ENCODE data around the gene DPPA5.
"Not testable (repeated sequence)": the region's sequence is repeated elsewhere in the genome, so short reads cannot be mapped to it uniquely, and the experiment has no call there.

DPPA5 gene

GRCh38 chr6:73353636-73354593 is at the start of gene DPPA5:
Gene DPPA5, minus strand, starts transcription at chr6:73354276. Its CDS starts 51 bp downstream, at chr6:73354225.
- DNase-seq, result no peak

GRCh38 chr6:73400656-73401055 is 46.6 kb upstream of the DPPA5 start:
- no peak for DNase-seq

GRCh38 chr6:73395875-73396274 is 41.8 kb upstream of the DPPA5 start:
- no peak for DNase-seq

GRCh38 chr6:73394577-73395354 is 40.7 kb upstream of the DPPA5 start, which contains the start of gene DDX43:
Gene DDX43, plus strand, starts transcription at chr6:73394828. Its CDS starts 78 bp downstream, at chr6:73394906.
- DNase-seq, result no peak

- DNase-seq, result no peak
These were observed 39.2 kb upstream of the DPPA5 start for GRCh38 chr6:73393278-73393677.

- not testable (repeated sequence) for DNase-seq
These were observed 38.1 kb upstream of the DPPA5 start for GRCh38 chr6:73392188-73392587.

- no peak for DNase-seq
These were observed 37.6 kb upstream of the DPPA5 start for GRCh38 chr6:73391675-73392074.

- no peak for DNase-seq
These were observed 35.8 kb upstream of the DPPA5 start for GRCh38 chr6:73389854-73390253.

- DNase-seq, result peak; percentile 45
These were observed 34.9 kb upstream of the DPPA5 start for GRCh38 chr6:73388800-73389512.

GRCh38 chr6:73388433-73388799 is 34.3 kb upstream of the DPPA5 start:
- no peak for DNase-seq

GRCh38 chr6:73382462-73383113 is 28.5 kb upstream of the DPPA5 start:
- no peak for DNase-seq

- DNase-seq, result not testable (repeated sequence)
These were observed 27.5 kb upstream of the DPPA5 start for GRCh38 chr6:73381531-73381930.

GRCh38 chr6:73377225-73377624 is 23.1 kb upstream of the DPPA5 start:
- DNase-seq, result no peak

GRCh38 chr6:73375216-73375615 is 21.1 kb upstream of the DPPA5 start:
- no peak for DNase-seq

- DNase-seq, result no peak
These were observed 18.4 kb upstream of the DPPA5 start for GRCh38 chr6:73372516-73372915.

GRCh38 chr6:73371984-73372383 is 17.9 kb upstream of the DPPA5 start:
- DNase-seq, result no peak

- no peak for DNase-seq
These were observed 15.5 kb upstream of the DPPA5 start, which contains the start of gene OOEP for GRCh38 chr6:73369563-73369962. Gene OOEP, minus strand, starts transcription at chr6:73369897. Its CDS starts 105 bp downstream, at chr6:73369792.

- DNase-seq, result no peak
These were observed 15.1 kb upstream of the DPPA5 start for GRCh38 chr6:73369157-73369556.

- no peak for DNase-seq
These were observed 14.6 kb upstream of the DPPA5 start for GRCh38 chr6:73368675-73369074.

GRCh38 chr6:73367761-73368355 is 13.8 kb upstream of the DPPA5 start:
- no peak for DNase-seq

- DNase-seq, result no peak
These were observed 10.5 kb upstream of the DPPA5 start for GRCh38 chr6:73364549-73364948.

- no peak for DNase-seq
These were observed 10.0 kb upstream of the DPPA5 start for GRCh38 chr6:73364121-73364520.
